PC-3 (cell line): ENCODE measurements around the gene GTF3C5.

ENCODE experiments used
- CTCF ChIP-seq: fragments of 300-600 bp; sonication (generic); conservative IDR thresholded peaks from 2 replicates; pipeline ENCODE4 v1.5.1; 2017; ENCODE audit warnings: antibody characterized with exemption, low read depth, mild to moderate bottlenecking, low read length
- EZH2 ChIP-seq: fragments of 300-600 bp; sonication (generic); IDR thresholded peaks from one replicate; pipeline ENCODE4 v1.6.1; 2017; ENCODE audit warnings: antibody characterized with exemption, mild to moderate bottlenecking, low read length; ENCODE audit not compliant: unreplicated experiment
- EZH2phosphoT487 ChIP-seq: fragments of 300-600 bp; sonication (generic); IDR thresholded peaks from 2 replicates; pipeline ENCODE4 v1.6.1; 2018; ENCODE audit warnings: mild to moderate bottlenecking, antibody characterized with exemption, low read length, borderline replicate concordance

- no peak for TF ChIP-seq CTCF
- TF ChIP-seq EZH2phosphoT487: no peak
- no peak for TF ChIP-seq EZH2
Observed at GRCh38 chr9:133094842-133095393, 64.1 kb downstream of the GTF3C5 start.
